GM10248 (cell line): ENCODE measurements around the gene COL8A1.

Source experiments
- CTCF ChIA-PET: fragments of 300-600 bp; sonication (Branson Sonifier 250); formaldehyde crosslinking; extraction: SDS; loops from one replicate; lab custom pipeline; 2021; ENCODE audit warnings: antibody characterized with exemption; lab: Yijun Ruan, JAX
- POLR2A ChIA-PET: fragments of 350-650 bp; sonication (Branson Sonifier 250); formaldehyde crosslinking; extraction: SDS; loops from one replicate; lab custom pipeline; 2020; ENCODE audit warnings: antibody characterized with exemption; lab: Yijun Ruan, JAX
- DNase-seq: peaks from one replicate; pipeline ENCODE4 v3.0.0; 2012; ENCODE audit errors: extremely low spot score
- TF ChIP-seq, protein P1 (sequence below): IDR thresholded peaks from 2 replicates; pipeline ENCODE4 v1.5.1; 2012; ENCODE audit warnings: mild to moderate bottlenecking, low read depth; ENCODE audit errors: extremely low read depth, missing control alignments, control extremely low read depth

COL8A1 gene

DNA sequence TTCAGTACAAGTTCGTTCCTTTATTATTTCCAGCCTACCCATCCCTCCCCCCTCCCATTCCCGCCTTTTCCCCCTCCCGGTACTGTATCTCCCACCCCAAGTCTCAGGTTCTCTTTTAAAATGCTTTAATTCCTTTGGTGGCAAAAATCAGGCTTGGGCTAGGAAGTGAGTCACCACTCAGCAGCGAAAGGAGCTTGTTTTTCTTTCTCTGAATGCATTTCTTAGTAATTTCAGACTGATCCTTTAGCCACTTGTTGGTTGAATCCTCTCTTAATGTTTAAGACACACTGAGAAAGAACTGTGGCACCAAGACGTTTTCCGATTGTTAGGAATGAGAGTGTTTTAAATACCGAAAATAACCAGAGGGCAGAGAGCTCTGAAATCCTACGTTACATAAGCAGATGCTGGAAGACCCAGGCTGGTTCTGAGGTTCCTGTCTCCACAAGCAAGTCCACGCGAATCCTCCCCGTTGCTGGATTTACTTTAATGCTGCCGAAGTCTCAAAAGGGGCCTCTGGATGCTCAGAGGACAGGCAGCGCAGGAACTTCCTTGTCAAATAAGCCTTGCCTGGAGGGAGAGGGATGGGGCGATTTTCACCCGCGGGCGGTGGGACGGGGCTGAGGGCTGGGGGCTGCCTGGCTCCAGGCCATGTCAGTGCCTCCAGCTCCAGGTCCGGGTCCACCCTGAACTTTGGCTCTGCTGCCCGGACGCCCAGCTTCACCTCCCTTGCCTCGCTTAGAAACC is 854 bp upstream of the COL8A1 start:
- TF ChIP-seq, protein P1, sequence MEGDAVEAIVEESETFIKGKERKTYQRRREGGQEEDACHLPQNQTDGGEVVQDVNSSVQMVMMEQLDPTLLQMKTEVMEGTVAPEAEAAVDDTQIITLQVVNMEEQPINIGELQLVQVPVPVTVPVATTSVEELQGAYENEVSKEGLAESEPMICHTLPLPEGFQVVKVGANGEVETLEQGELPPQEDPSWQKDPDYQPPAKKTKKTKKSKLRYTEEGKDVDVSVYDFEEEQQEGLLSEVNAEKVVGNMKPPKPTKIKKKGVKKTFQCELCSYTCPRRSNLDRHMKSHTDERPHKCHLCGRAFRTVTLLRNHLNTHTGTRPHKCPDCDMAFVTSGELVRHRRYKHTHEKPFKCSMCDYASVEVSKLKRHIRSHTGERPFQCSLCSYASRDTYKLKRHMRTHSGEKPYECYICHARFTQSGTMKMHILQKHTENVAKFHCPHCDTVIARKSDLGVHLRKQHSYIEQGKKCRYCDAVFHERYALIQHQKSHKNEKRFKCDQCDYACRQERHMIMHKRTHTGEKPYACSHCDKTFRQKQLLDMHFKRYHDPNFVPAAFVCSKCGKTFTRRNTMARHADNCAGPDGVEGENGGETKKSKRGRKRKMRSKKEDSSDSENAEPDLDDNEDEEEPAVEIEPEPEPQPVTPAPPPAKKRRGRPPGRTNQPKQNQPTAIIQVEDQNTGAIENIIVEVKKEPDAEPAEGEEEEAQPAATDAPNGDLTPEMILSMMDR: no peak
- CTCF ChIA-PET: interaction anchor here (1.2 to 1.9 kb wide), 3 partner anchors 8 to 19 kb away, joined by 3 to 11 read pairs (median 3); no protein-coding TSS in a partner anchor
- no peak for DNase-seq
- POLR2A ChIA-PET: no interaction called here

DNA sequence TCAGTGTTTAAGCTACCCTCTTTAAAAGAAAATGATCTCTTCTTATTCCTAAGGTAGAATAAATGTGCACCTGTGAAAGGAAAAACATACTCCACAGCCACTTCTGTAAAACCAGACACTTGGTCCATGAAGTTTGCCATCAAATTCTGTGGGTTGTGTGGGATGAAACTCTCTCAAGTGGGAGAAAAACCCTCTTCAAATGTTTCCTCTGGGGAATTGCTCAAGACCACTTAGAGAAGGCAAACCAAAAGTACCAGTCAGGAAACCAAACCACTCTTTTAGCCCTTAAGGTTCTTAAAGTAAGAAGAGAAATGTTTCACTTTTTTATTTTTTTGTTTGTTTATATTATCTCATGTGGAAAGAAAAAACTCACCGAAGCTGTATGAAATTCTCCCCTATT is 1.2 kb downstream of the COL8A1 start:
- no peak for DNase-seq
- CTCF ChIA-PET: interaction anchor here (1.3 kb wide), 1 partner anchor 16 kb away, joined by 5 read pairs; no protein-coding TSS in a partner anchor

DNA sequence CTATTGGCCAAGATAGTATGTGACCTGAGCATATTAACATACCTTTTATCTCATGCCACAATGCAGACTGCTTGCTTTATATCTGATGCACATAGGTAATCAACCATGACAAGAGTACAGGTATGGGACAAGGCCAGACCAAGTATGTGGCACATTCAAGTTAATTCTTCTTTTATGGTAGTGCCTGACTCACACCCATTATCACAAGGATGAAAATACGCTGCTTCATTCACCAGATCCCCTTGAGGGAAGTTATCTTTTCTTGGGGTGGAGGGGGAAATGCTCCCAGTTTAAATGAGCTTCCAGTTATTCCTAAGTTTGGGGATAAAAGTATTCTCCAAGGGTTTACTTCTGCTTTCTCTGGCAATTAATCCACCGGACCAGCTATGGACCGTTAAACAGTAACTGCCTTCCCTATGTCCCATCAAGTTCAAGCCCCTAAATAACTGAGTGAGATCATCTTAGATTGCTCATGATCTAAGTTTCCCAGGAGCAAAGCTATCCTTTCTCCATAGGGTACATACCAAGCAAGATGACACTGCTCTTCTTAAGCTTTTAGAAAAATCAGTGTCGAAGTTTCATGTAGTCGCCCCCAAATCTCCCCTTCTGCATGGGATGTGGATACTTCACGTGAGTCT is 1.9 kb downstream of the COL8A1 start:
- ChIA-PET CTCF (interaction anchor here (1.2 to 6.4 kb wide), 6 partner anchors 8 to 70 kb away, joined by 3 to 42 read pairs (median 4); no protein-coding TSS in a partner anchor), POLR2A (no interaction called here)
- no peak for DNase-seq
- TF ChIP-seq, protein P1: no peak

More for the DNA sequence above, 1.2 kb downstream of the COL8A1 start:
- TF ChIP-seq, protein P1: no peak
- POLR2A ChIA-PET: no interaction called here

DNA sequence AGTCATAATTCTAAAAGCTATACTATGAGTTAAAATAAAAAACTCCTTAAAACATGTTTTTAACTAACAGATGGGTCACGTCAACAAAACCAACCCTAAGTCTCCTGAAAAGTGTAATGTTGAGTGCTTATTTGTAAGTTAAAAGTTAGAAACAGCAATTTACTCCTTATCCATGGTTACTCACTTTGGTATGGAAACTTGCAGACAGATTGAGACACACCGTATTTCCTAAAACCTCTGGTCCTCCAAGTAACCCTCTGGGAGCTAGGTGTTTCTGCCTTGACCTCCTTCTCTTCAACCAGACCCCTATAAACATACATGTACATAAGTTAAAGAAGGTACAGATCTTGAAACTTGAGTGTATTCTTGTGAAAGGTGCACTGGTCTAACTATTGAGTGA is 3.1 kb downstream of the COL8A1 start:
- TF ChIP-seq, protein P1: no peak
- no peak for DNase-seq
- POLR2A ChIA-PET: no interaction called here
- CTCF ChIA-PET: interaction anchor here (1.2 to 6.4 kb wide), 6 partner anchors 9 to 72 kb away, joined by 3 to 42 read pairs (median 4); no protein-coding TSS in a partner anchor

DNA sequence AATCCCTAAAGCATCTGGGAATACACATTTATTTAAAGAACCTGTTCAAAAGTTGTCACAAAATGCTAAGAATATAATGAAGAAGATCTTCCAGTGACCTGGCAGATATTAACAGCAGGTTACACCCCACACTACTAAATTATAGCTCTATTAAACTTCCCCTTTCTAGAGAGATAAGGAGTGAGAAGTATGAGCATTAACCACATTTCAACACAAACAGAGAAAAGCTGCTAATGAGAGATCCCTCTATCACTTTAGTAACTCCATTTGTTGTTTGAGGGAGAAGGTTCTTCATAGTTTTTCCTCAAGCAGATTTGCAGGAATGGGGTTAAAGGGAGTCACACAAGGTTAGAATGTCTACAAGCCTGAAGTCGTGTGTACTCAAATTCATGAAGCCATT is 3.6 kb downstream of the COL8A1 start:
- ChIA-PET POLR2A (no interaction called here), CTCF (interaction anchor here (1.5 to 6.4 kb wide), 2 partner anchors 10 to 14 kb away, joined by 3 to 42 read pairs; no protein-coding TSS in a partner anchor)
- no peak for DNase-seq
- TF ChIP-seq, protein P1: no peak

DNA sequence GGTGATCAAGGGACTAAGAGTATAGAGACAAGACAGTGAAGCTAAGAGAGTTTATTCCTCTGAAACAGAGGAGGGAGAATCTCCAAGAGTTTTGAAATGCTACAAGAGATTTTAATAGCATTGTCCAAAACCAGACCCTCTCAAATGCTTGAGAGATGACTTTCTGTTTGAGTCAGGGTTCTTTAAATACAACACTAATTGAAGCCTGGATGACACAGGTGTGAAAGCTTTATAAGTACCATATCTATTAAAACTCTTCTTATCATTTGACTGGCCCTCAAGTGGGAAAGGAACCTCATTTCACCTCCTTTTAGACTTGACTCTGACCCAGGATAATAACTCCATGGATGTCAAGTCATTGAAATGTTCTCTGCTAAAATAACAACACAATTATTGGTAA is 5.6 kb downstream of the COL8A1 start:
- no peak for DNase-seq

More for the DNA sequence above, 5.6 kb downstream of the COL8A1 start:
- TF ChIP-seq, protein P1: no peak
- ChIA-PET CTCF (interaction anchor here (1.1 to 6.4 kb wide), 9 partner anchors 7 to 621 kb away, joined by 3 to 42 read pairs (median 4); no protein-coding TSS in a partner anchor), POLR2A (no interaction called here)
